Activated T-cell treated with anti-CD3 and anti-CD28 coated beads, Interleukin-2, amount 50 U/mL, for 4 hours (primary cell): ENCODE measurements around the gene HSD11B1. TPM values are rescaled to one million over a fixed set of nuclear protein-coding genes. Genes with fewer than 3 reads are reported as not detected.

Experiments used
- total RNA-seq, 3 donors: library from RNA; stranded (reverse); gene quantifications; one replicate each; pipeline ENCODE4 v1.2.1, GENCODE V29; 2021

HSD11B1 gene
- total RNA-seq, 3 donors from 2014 or later, result 2.6 to 8.7 (median 2.7) TPM

Other genes with a start within 250 kb of the HSD11B1 start
- gene CAMK1G, start 121.1 kb upstream of the HSD11B1 start, total RNA-seq, result under 1 TPM; 0.08 to 0.15 (median 0.14) TPM
- 1 to 10 TPM in 1 of 3 donors, under 1 TPM in 2; 0.38 to 1.5 (median 0.55) TPM for gene LAMB3, start 52.4 kb upstream of the HSD11B1 start, total RNA-seq
- gene G0S2, start 29.4 kb upstream of the HSD11B1 start, total RNA-seq, result 10 to 100 TPM; 16.3 to 55.6 (median 39.0) TPM
- gene TRAF3IP3, start 51.2 kb downstream of the HSD11B1 start, total RNA-seq, result 100 to 1,000 TPM in 1 of 3 donors, 10 to 100 TPM in 2; 59.0 to 109 (median 85.2) TPM
- gene C1orf74, start 79.7 kb downstream of the HSD11B1 start, total RNA-seq, result 1 to 10 TPM; 1.6 to 2.1 (median 1.7) TPM
- gene IRF6, start 101.3 kb downstream of the HSD11B1 start, total RNA-seq, result under 1 TPM; 0.11 to 0.15 (median 0.13) TPM
- gene UTP25, start 123.1 kb downstream of the HSD11B1 start, total RNA-seq, result 10 to 100 TPM; 16.9 to 18.6 (median 17.7) TPM
- not detected for gene SYT14, start 233.4 kb downstream of the HSD11B1 start, total RNA-seq